Esophagus muscularis mucosa (tissue), 4 donors: ENCODE results near the gene ELL2. TPM values are rescaled to one million over a fixed set of nuclear protein-coding genes. Genes with fewer than 3 reads are reported as not detected.

Experiments used
- DNase-seq: peaks from one replicate; pipeline ENCODE4 v3.0.0-alpha.2; 2017; ENCODE audit errors: extremely low spot score
- H3K27ac ChIP-seq, 4 donors: fragments of 200-600 bp; sonication (generic); replicated peaks in 1 of 4; 1 replicate in 3 of 4; 2 replicates in 1 of 4; pipeline ENCODE4 v1.5.1; 2016 to 2019; ENCODE audit warnings: mild to moderate bottlenecking in 1 of 4
- H3K27me3 ChIP-seq, 4 donors: fragments of 200-600 bp; sonication (generic); one replicate each; pipeline versions ENCODE4 v1.5.1 to v1.6.0; 2016 to 2019
- H3K36me3 ChIP-seq, 4 donors: fragments of 200-600 bp; sonication (generic); one replicate each; pipeline ENCODE4 v1.5.1; 2016 to 2019
- H3K4me1 ChIP-seq, 4 donors: fragments of 200-600 bp; sonication (generic); one replicate each; pipeline ENCODE4 v1.5.1; 2016 to 2019
- H3K4me3 ChIP-seq, 4 donors: fragments of 200-600 bp; sonication (generic); 1 replicate in 2 of 4; 2 replicates in 2 of 4; pipeline ENCODE4 v1.5.1; 2016 to 2019; ENCODE audit warnings: mild to moderate bottlenecking in 4 of 4, moderate library complexity in 1 of 4
- H3K9me3 ChIP-seq, 4 donors: fragments of 200-600 bp; sonication (generic); 1 replicate in 3 of 4; 2 replicates in 1 of 4; pipeline ENCODE4 v1.5.1; 2016 to 2019
- EP300 ChIP-seq: sonication (generic); formaldehyde crosslinking; IDR thresholded peaks from one replicate; pipeline ENCODE4 v1.6.1; 2017; ENCODE audit warnings: antibody characterized with exemption
- POLR2A ChIP-seq: fragments of 450-650 bp; IDR thresholded peaks from one replicate; pipeline ENCODE4 v1.6.1; 2017; ENCODE audit warnings: antibody characterized with exemption, moderate library complexity, mild to moderate bottlenecking, low read depth
- POLR2AphosphoS5 ChIP-seq, 2 donors: sonication (generic); formaldehyde crosslinking; IDR thresholded peaks; one replicate each; pipeline ENCODE4 v1.6.1; 2017; ENCODE audit warnings: antibody characterized with exemption in 2 of 2
- WGBS: methylation state at CpG from one replicate; pipeline ENCODE4 v1.1.5; 2018; 5-methylcytosine and 5-hydroxymethylcytosine counted together
- intact Hi-C: fragments of 100-400 bp; cut with DNase I; formaldehyde crosslinking; loops from one replicate; pipeline ENCODE4 v1.15.1; 2023
- total RNA-seq, 4 donors: library from RNA; depleted of rRNA; stranded (reverse); fragments of >200 nt; gene quantifications; one replicate each; pipeline versions ENCODE4 v1.1.0 to v1.2.1, GENCODE V29; 2016
- TF ChIP-seq, protein P1 (sequence below), 3 experiments: fragments of 200-600 bp in 2 of 3; fragments of 450-650 bp in 1 of 3; sonication (generic) in 2 of 3; IDR thresholded peaks; one replicate each; pipeline ENCODE4 v1.5.1; 2017 to 2019; ENCODE audit warnings: antibody characterized with exemption in 3 of 3, mild to moderate bottlenecking in 2 of 3, moderate library complexity in 1 of 3

The ELL2 gene
- total RNA-seq, 4 donors from 2014 or later = 38.8 to 51.5 (median 42.7) TPM

DNA sequence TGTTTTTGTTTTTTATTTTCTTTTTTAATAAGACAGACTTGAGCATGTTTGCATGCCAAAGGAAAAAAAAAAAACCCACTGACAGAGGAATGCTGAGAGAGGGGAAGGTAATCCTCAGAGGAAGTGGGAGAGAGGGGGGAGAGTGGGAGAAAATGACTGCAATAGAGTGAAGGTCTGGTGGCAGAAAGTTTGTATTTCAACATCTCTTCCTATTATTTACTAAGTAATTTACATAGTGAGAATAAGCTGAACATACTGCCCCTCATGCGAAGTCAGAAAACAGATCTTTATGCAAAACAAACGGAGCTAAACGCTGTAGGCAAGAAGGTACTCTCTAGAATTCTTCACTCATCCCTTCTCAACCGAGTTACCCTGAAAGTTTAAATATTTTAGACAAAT, 45.0 kb downstream of the ELL2 start:
- H3K4me3 ChIP-seq = no peak overlapping the region
- 84% methylated on average over 4 of the region's 4 CpGs for WGBS
- H3K9me3 ChIP-seq = no peaks in the 10 kb centered on the region
- H3K27me3 ChIP-seq = no peaks in the 10 kb centered on the region
- no peak for DNase-seq
- peaks cover 0 to 19% (median 7%) of the 10 kb centered on the region in 4 donors for H3K4me1 ChIP-seq
- intact Hi-C loops = no loop called here
- H3K27ac ChIP-seq = no peak overlapping the region
- peaks cover 0 to 25% (median under 1%) of the 10 kb centered on the region in 4 donors for H3K36me3 ChIP-seq
- TF ChIP-seq, protein P1, sequence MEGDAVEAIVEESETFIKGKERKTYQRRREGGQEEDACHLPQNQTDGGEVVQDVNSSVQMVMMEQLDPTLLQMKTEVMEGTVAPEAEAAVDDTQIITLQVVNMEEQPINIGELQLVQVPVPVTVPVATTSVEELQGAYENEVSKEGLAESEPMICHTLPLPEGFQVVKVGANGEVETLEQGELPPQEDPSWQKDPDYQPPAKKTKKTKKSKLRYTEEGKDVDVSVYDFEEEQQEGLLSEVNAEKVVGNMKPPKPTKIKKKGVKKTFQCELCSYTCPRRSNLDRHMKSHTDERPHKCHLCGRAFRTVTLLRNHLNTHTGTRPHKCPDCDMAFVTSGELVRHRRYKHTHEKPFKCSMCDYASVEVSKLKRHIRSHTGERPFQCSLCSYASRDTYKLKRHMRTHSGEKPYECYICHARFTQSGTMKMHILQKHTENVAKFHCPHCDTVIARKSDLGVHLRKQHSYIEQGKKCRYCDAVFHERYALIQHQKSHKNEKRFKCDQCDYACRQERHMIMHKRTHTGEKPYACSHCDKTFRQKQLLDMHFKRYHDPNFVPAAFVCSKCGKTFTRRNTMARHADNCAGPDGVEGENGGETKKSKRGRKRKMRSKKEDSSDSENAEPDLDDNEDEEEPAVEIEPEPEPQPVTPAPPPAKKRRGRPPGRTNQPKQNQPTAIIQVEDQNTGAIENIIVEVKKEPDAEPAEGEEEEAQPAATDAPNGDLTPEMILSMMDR (IDR thresholded peaks at IDR 0.05) = no peak
- TF ChIP-seq POLR2A = no peak
- no peak for TF ChIP-seq EP300
- TF ChIP-seq POLR2AphosphoS5 (IDR thresholded peaks at IDR 0.05) = no peak

DNA sequence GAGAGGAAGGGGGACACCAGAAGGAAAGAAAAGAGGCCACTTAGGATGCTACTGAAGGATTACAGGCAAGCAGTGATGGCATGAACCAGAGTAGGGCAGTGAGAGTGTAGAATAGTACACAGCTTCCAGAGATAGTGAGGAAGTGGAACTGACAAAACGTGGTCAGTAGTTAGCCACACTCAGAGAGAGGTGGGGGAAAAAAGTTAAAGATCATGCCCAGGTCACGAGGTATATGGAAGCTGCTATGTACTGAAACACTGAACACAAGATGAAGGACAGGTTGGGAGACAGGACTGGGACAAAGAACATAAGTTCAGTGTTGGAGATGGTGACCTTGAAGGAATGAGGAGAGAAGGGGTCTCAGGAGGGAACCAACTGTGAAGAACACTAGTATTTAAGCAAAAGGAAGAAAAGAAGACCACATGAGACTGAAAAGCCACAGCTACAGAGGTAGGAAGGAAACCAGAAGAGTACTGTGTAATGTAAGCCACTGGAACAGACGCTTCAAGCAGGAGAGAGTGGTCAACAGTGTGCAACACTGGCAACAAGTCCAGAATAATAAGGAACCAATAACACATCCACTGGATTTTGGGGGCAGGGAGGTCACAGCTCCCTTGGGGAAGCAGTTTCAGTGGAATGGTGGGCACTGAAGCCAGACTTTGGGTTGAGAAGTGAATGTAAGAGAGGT, 45.5 kb downstream of the ELL2 start:
- Histone ChIP-seq H3K9me3 (no peaks in the 10 kb centered on the region), H3K4me3 (no peak overlapping the region), H3K36me3 (peaks cover 0 to 29% (median 3%) of the 10 kb centered on the region in 4 donors), H3K27me3 (no peaks in the 10 kb centered on the region), H3K4me1 (peaks cover 0 to 14% (median 5%) of the 10 kb centered on the region in 4 donors), H3K27ac (no peak overlapping the region)
- TF ChIP-seq POLR2A (no peak), EP300 (no peak), POLR2AphosphoS5 (IDR thresholded peaks at IDR 0.05) (no peak)
- TF ChIP-seq, protein P1 (IDR thresholded peaks at IDR 0.05) = no peak
- 64% methylated on average over 3 of the region's 3 CpGs for WGBS
- DNase-seq = no peak
- intact Hi-C loops = no loop called here

DNA sequence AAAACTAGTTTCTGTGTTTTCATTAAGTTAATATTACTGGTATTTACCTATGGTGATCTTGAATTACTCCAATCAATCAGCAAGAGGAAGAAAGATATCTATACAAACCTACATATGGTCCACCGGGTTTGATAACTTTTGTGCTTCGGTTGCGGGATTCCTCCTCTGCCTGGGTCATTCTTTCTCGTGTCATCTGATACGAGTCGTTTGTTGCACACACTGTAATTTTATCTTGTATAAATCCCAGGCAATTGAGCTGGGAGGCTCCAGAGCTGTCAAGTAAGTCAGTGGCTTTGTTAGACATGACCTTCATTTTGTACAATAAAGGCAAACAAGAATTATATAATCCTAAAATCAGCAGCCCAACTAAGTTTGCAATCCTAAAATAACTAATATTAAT, 48.0 kb downstream of the ELL2 start:
- no peaks in the 10 kb centered on the region for H3K27me3 ChIP-seq
- no peak overlapping the region for H3K4me3 ChIP-seq
- intact Hi-C loops = no loop called here
- H3K9me3 ChIP-seq = no peaks in the 10 kb centered on the region
- peaks cover 0 to 29% (median 3%) of the 10 kb centered on the region in 4 donors for H3K36me3 ChIP-seq
- H3K4me1 ChIP-seq = peaks cover 3 to 31% (median 8%) of the 10 kb centered on the region in 4 donors
- no peak overlapping the region for H3K27ac ChIP-seq
- DNase-seq = no peak
- TF ChIP-seq EP300 (no peak), POLR2A (no peak), POLR2AphosphoS5 (IDR thresholded peaks at IDR 0.05) (no peak)
- TF ChIP-seq, protein P1 (IDR thresholded peaks at IDR 0.05) = no peak
- WGBS = 89% methylated on average over 6 of the region's 6 CpGs

DNA sequence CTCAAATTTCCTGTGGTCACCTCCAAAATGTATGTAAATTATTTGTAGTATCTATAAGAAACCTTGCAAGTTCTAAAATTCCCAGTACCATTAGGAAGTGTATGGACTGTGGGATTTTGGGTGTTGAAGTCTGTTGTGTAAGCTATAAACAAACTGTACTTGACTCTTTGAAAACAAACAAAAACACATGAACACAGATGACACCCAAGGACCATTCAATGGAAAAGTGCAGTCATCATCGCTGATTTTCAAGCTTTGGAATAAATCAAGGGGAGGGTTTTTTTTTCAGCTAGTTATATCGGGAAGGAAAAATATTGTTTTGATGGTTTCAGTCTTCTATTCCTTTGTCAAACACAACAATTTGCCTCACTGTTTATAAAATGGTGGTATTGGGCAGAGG, 49.6 kb downstream of the ELL2 start:
- no peak overlapping the region for H3K4me3 ChIP-seq
- H3K36me3 ChIP-seq = peaks cover 0 to 30% (median 3%) of the 10 kb centered on the region in 4 donors
- no peaks in the 10 kb centered on the region for H3K27me3 ChIP-seq
- TF ChIP-seq POLR2AphosphoS5 (IDR thresholded peaks at IDR 0.05) (no peak), EP300 (no peak), POLR2A (no peak)
- TF ChIP-seq, protein P1 (IDR thresholded peaks at IDR 0.05) = no peak
- H3K9me3 ChIP-seq = no peaks in the 10 kb centered on the region
- no peak overlapping the region for H3K27ac ChIP-seq
- peaks cover 7 to 39% (median 14%) of the 10 kb centered on the region in 4 donors for H3K4me1 ChIP-seq
- no peak for DNase-seq
- intact Hi-C loops = no loop called here
- WGBS = 65% methylated on average over 2 of the region's 2 CpGs

DNA sequence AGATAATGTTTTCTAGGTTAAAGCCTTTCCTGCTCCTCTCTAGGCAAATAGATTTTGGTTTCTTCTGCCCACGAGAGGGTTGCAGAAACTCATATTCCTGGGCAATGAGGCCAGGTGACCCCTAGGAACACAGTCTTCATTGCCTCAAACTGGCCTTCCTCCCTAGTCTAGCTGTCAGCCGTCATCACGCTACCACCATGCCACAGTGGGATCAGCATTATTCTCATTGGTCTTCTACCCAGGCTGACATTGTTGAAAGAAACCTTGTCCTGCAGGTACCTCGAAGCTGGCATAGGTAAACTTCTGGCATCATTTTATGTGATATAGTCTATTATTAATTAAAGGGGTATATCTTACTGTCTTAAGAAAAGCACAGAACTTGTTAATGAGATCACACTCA, 51.1 kb downstream of the ELL2 start:
- Histone ChIP-seq H3K36me3 (peaks cover 0 to 45% (median 3%) of the 10 kb centered on the region in 4 donors), H3K9me3 (no peaks in the 10 kb centered on the region), H3K27me3 (no peaks in the 10 kb centered on the region), H3K27ac (no peak overlapping the region), H3K4me1 (peaks cover 7 to 37% (median 12%) of the 10 kb centered on the region in 4 donors), H3K4me3 (no peak overlapping the region)
- no peak for TF ChIP-seq POLR2AphosphoS5 (IDR thresholded peaks at IDR 0.05)
- TF ChIP-seq POLR2A = no peak
- no peak for TF ChIP-seq EP300
- TF ChIP-seq, protein P1 (IDR thresholded peaks at IDR 0.05) = no peak
- 92% methylated on average over 4 of the region's 4 CpGs for WGBS
- DNase-seq = no peak
- intact Hi-C loops = no loop called here
